ENCODE results near the gene TMEM132D.

DNA sequence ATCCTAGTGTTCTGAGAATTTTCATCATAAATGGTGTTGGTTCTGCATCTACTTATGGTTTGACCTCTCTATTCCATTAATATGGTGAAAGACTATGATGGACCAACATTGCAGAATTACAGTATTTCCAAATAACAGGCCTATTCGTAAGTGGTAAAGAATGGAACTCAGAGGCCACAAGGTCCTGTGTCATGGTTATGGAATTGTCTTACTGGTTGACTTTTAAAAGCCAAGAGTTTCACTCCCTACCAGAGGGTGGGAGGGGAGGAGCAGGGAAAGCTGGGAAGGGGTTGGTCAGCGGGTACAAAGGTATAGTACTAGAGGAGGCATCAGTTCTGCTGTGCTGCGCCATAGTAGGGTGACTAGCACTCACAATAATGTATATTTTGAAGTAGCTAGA lies 153.4 kb downstream of the TMEM132D start:
- no peak for TF ChIP-seq POLR2A (IDR thresholded peaks at IDR 0.05; ENCODE audit: low read length)
- TF ChIP-seq GATA1 (IDR thresholded peaks at IDR 0.05; ENCODE audit: low read depth, low read length), result no peak

All from erythroblast (primary cell).